HG03469 (cell line): Measurements from ENCODE around the gene SGPL1.
"Not testable (repeated sequence)": the region's sequence is repeated elsewhere in the genome, so short reads cannot be mapped to it uniquely, and the experiment has no call there.

Source experiments
- ATAC-seq: cut with Tn5 transposase; IDR thresholded peaks from one replicate; pipeline ENCODE4 v1.9.1; 2021; ENCODE audit warnings: mild to moderate bottlenecking, moderate library complexity, moderate number of reproducible peaks; ENCODE audit not compliant: unreplicated experiment

Gene SGPL1, protein sequence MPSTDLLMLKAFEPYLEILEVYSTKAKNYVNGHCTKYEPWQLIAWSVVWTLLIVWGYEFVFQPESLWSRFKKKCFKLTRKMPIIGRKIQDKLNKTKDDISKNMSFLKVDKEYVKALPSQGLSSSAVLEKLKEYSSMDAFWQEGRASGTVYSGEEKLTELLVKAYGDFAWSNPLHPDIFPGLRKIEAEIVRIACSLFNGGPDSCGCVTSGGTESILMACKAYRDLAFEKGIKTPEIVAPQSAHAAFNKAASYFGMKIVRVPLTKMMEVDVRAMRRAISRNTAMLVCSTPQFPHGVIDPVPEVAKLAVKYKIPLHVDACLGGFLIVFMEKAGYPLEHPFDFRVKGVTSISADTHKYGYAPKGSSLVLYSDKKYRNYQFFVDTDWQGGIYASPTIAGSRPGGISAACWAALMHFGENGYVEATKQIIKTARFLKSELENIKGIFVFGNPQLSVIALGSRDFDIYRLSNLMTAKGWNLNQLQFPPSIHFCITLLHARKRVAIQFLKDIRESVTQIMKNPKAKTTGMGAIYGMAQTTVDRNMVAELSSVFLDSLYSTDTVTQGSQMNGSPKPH

DNA sequence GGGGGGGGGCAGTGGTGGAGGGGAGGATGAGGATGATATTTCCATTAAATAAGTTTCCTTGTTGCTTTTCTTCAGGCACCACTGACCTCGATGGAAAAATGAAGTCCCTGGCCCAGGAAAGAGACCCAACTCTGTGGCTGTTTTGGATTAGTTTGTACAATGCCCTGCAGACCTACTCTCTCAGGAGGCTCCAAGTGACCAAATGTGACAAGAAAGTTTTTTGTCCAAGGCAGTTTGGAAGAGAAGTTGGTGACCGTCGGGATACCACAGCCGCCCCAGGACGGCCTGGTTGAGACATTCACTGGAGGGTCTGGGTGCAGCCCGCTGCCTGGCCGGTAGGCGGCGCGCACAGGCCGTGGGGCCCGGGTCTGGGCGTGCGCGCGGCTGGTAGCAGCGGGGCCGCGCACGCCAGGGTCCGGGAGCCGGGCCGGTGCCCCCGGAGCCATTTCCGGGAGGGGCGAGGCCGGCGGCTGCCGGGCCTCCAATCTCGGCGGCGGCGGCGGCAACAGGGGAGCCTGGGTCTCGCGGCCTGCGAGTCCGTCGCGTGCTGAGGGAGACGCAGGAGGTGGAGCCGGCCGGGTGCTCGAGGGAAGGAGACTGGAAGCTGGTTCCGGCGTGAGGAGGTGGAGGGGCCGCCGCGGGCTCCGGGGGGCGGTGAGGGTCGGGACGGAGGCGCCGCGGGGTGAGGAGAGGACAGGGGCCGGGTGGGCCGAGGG, at the start of gene SGPL1:
Gene SGPL1 (plus strand): TSS at position 445 of the 716 bp plus-strand sequence. CDS start 906 bp downstream, outside the sequence.
- peak; percentile 86 for ATAC-seq

DNA sequence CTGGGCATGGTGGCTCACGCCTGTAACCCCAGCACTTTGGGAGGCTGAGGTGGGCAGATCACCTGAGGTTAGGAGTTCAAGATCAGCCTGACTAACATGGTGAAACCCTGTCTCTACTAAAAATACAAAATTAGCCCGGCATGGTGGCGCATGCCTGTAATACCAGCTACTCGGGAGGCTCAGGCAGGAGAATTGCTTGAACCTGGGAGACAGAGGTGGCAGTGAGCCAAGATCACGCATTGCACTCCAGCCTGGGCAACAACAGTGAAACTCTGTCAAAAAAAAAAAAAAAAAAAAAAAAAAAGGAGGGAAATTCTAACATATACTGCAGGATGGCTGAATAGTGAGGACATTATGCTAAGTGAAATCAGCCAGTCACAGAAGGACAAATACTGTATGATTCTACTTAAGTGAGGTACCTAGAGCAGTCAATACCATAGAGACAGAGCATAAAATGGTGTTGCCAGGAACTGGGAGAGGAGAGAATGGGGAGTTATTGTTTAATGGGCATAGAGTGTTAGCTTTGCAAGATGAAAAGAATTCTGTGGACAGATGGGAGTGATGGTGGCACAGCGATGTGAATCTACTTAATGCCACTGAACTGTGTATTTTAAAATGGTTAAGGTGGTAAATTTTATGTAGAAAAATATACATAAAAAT, 47.6 kb upstream of the SGPL1 start:
- ATAC-seq, result not testable (repeated sequence)

DNA sequence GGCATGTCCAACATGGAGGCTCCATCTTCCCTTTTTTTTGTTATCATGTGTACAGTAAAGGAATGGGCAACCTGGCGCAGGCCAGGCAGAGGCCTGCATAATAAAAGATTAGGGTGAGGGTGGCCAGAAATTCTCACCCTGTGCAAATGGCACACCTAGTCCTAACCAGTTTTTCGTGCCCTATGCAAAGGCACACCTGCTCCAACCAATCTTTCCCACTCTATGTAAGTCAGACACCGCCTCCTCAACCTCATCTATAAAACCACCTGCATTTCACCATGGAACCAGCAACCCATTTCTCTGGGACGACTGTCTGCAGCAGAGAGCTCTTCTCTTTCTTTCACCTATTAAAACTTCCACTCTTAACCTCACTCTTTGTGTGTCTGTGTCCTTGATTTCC, 46.6 kb upstream of the SGPL1 start:
- ATAC-seq, result no peak

DNA sequence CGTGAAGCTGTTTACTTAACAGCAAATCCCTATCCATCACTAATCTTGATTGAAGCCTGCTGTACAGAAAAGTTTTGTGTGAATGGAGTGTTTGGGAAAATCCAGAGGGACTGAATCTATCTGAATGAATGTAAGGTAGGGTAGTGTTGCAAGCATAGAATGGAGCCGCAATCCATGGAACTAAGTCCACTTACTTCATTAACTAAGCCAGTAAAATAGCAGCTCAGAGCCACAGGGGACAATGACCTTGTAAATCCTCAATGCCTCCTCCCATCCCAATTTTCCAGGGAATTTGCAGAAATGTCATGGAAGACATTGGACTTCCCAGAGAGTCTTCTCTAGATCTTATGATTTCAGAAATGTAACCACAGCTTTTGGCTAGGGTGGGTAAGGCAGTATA, 45.7 kb upstream of the SGPL1 start:
- no peak for ATAC-seq

DNA sequence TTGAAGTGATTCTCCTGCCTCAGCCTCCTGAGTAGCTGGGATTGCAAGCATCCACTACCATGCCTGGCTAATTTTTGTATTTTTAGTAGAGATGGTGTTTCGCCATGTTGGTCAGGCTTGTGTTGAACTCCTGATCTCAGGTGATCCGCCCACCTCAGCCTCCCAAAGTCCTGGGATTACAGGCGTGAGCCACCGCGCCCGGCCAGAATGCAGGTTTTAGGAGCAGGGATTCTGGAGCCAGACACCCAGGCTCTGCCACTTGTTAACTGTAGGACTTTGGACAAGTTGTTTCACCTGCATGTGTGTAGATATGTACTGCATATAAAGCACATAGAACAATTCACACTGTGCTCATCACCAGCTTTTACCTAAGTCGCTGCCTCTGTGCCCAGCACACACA, 45.2 kb upstream of the SGPL1 start:
- ATAC-seq, result not testable (repeated sequence)

DNA sequence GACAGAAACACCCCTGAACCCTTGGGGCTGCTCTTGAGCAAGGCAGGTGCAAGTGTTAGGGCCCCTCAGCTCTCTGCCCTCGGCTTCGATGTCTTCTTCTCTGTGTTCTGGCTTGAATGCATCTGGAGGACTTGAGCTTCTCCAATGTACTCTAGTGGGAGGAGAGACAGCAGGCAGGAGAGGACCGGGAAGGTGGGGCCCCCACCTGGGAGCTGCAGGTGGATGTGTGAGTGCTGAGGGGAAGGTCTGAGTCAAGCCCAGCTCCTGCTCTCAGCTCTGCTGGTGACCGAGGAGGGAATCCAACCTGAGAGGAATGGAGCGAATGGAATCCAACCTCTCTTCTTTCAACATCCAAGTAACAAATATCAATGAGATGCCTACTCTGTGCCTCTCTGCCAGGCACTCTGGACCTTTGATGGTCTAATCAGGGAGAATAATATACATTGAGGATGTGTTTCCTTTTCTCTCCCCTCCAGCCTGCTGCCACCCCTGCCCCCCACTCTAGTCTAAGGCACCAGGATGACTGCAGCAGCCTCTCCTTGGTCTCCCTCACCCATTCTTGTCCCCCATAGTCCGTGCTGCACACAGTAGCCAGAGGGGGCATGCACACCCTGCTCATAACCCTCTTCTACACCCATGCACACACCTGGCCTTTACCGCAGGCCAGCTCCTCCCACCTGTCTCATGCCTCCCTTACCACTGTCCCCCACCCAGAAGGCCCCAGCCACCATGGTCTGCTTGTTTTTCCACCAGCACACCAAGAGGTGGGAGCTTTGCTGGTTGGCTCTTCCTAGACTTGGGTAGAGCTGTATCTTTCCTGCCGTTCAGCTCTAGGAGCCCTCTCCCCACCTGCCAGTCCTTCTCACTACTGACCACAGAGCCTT, 44.2 kb upstream of the SGPL1 start:
- no peak for ATAC-seq

DNA sequence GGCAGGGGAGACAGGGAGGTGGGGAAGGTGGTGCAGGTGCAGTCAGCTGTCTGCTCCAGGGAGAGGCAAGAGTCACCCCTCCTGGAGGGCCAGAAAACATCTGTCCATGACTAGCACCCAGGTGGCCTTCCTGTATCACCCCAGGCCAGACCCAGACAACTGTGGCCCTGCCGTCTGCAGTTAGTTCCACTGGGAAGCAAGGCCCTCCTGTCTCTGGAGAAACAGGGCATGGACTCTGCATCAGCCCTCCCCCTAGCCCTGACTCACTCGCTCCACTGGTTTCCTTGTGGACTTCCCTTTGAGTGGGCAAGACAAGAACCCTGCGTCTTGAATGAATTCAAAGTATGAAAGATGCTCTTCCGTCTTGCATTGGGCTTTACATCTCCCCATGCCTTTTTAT, 43.1 kb upstream of the SGPL1 start:
- ATAC-seq, result no peak

DNA sequence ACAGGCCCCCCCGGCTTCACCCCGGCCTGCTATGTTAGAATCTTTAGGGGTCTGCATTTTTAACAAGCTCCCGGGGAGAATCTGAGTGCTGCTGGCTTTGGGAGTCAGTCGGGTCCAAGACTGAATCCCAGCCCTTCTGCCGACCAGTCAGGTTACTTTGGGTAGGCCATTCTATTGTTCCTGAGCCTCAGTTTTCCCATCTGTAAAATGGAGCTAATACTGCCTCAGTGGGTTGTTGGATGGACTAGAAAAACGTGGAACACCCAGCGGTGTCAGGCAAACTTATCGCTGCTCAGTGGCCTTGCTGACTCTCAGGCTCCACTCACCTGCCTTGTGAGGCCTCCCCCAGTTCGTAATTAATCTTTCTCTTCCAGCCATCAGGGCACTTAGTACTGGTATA, 42.3 kb upstream of the SGPL1 start:
- ATAC-seq, result no peak

DNA sequence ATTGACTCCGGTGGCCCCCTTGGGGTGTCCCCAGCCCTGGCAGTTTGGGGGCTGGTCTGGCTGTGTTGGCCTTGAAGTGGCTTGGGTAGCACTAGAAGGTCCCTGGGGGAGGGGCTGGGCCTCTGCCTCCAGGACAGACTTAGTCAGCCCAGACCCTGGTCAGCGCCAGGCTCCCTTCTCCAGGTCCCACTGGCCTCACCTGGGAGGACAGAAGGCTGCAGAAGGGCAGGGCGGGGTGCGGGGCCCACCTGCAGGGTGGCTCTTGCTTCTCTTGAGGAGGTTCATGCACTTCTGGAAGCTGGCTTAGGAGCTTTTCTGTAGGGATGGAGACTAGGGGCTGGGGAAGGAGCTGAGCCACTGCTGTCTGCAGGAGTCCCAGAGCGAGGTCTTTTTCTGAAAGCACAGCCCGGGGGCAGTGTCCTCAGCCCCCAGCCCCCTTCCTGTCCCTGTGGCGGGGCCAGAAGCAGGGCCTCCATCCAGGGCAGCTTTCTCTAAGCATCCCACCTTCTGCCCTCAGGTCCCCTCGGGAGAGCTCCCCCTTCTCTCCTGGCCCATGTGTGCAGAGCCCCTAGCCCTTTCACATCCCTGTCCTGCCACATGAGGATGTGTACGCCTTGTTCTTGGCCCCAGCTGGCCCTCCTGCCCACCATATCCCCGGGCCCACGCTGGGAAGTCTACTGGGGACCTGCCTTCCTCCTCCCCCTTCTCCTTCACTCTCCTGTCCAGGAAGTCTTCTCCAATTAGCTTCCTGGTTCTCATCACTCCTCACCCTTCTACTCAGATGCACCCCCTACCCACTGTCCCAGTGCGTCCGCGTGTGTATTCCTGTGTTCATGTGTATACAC, 41.6 kb upstream of the SGPL1 start:
- no peak for ATAC-seq

DNA sequence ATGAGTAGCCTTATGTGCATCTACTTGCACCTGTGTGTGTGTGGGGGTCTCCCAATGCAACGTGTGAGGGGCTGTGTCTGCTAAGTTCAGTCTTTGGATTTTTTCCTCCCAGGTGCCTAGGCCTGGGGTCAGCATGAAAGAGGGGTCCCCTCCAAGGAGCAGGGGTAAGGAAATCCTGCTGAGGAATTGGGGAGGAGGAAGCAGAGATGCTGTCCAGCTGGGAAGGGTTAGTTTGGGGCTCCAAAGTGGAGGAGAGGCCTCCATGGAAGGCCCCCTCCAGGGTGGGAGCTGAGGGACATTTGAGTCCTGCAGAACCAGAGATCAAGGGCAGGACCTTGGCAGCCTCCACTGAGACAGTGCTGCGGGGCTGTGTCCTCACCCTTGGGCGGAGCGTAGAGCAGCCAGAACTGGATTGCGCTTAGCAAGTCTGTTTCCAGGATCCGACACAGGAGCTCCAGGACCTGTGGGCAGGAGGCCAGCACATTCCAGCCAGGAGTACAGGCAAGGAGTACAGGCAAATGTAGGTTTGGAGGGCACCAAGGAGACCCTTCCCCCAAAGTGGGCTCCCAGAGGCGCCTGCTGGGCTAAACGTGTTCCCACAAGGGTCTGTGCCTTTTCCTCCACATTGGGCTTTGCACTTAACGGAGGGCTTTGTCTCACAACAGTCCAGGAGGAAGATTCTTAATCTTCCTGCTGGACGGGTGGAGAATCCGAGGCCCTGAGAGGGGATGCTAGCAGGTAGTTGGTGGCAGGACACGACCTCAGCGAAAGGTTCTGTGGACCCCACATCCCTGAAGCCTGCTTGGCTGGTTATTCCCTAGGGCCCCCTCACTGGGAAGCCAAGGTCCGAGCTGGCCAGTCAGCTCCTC, 40.7 kb upstream of the SGPL1 start:
- ATAC-seq, result no peak

DNA sequence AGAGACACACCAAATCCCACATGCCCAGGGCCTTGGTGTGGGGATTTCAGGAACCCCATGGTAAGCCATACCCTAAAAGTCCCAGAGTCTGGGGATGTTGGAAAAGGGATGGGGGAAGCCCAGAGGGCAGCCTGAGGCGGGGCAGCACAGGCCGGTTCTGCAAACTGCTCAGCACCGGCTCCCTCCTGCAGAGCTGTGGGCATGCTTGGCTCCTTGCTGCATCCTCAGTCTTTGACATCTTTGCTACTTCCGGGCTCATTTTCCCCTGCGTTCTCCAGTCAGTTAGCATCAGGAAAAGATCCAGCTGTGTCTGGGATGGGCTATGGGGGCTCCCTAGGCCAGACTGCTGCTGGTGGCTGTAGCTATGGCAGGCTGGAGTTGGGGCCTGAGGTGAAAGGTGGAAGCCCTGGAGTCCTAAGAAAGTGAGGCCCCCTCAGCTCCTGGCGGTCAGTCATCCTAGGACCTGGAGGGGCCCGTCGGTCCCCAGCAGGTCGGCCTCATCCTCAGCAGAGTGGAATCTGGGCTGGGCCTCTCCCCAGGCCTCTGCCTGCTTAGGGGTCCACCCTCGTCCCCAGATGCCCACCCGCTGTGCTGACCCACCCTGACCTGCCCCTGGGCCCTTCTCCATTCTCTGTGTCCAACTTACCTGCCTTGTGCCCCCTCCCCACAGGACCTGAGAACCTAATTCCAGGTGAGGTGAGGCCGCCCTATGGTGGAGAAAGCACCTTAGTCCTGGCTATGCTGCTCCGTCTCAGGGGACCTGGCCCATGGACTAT, 39.9 kb upstream of the SGPL1 start:
- ATAC-seq, result no peak

DNA sequence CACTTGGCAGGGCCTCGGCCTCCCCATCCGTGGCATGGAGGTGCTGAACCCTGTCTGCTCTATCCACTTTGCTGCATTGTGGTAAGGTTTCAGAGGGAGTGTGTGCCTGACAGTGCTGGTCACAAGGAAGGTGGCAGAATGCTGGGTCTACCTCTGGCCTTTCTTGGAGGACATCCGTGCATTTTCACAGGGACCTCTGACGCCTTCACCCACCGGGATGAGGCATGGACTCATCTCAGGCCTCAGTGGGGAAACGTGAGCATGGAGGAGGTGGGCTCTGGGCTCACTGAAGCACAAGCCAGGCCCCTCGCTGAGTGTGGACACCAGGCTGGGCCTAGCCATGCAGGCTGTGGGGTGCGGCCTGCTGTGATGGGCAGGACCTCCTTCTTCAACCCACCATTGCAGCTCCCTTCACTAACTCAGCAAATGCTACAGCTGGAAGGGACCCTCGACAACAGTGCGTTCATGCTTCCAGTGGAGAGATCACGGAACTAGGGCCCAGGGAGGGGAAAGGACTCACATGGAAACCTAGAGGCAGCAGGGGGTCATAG, 39.2 kb upstream of the SGPL1 start:
- ATAC-seq, result no peak

DNA sequence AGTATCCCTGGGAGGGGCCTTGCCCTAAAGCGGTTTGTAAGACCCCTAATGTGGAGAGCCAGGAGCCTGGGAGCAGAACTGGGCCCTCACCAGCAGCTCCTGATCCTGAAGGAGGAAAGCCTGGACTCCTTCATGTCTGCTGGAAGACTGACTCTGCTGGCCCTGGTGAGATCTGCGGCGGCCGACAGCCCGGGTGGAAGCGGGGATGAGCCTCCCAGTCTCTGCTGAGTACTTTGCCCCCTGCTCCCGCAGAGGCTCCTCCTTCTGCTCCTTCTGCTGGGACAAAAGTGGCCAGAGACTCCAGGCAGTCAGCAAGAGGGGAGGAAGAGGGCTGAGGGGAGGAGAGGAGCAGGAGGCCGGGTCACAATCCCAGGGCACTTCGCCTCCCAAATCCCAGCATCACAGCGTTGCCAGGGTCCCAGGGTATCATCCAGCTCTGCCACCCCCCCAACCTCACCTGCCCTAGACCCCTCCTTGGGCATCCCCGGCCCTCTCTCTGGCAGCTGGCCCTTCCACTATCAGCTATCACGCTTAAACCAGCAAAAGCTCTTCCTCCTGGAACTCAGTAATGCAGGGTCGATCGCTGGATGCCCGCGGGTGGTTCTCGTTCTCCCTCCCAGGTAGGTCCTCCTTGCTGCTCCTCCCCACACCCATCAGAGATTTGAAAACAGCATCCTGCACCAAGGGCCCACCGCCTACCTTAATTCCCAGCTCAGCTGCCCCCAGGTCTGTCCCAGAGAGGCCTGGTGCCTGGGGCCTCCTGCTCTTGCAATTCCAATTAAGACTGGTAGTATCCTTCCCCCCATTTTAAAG, 38.5 kb upstream of the SGPL1 start:
- ATAC-seq, result no peak

DNA sequence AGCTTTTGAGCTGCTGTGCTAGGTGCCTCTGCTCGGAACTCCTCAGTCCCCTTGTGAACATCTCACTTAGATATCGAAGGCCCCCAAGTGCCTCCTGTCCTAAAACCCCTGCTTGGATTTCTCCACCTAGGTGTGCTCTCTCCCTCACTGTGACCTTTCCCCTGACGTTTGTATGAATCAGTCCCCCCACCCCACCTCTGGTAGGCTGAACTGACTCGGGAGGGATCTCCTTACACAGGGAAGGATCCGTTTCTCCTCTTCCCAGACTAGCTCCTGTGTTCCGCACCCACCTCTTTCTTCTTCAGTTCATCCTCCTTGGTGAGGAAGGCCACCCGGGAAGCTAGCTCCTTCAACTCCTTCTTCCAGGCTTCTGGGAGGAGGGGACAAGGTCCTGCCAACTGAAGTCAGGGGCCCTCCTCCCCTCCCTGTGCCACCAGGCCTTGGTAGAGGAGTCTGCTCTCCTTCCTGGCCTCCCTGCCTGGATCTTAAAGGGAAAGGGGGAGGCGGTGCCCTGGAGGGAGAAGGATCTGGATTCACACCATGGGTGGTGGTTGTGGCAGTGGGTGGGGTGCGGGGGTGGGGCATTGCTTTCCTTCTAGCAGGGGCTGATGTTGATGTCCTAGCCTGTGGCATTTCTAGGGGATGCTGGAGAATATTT, 37.4 kb upstream of the SGPL1 start:
- ATAC-seq, result no peak

DNA sequence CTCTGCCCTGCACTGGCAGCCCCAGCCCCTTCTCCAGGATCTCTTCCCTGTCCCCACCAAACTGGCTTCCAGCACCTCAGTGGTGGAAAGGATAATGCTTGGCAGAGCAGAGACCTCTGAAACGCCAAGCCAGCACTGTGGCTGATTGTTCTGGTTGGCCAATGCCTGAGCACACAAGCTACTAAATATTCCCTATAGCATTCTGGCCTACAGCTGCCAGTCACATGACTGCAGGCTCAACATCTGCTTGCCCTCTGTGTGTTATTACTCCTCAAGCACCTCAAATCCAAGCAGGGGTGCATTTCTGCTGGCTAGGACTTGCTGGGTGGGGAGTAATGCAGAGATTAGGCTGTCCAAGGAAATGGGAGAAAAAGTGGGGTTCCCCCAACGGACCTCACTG, 36.7 kb upstream of the SGPL1 start:
- no peak for ATAC-seq
